Measurements from ENCODE around the gene LPP. TPM values are rescaled to one million over a fixed set of nuclear protein-coding genes. Genes with fewer than 3 reads are reported as not detected.

Gene LPP
- total RNA-seq, 2 experiments from 2014 or later: 27.5 to 31.8 TPM

DNA sequence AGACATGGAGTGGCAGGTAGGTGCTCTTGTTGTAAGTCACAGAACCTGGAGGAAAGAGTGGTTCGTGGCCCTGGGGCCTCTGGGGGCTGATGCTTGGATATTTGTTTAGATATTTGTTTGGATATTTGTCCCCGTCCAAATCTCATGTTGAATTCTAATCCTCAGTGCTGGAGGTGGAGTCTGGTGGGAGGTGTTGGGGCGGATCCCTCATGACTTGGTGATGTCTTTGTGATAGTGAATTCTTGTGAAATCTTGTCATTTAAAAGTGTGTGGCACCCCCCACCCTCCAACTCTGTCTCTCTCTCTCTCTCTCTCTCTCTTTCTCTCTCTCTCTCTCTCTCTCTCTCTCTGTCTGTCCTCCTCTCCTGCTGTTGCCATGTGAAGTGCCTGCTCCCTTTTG lies 122.4 kb downstream of the LPP start:
- H3K4me3 Mint-ChIP-seq: no peak overlapping the region
- H3K4me1 Mint-ChIP-seq (ENCODE audit: low read depth): peaks cover 23% of the 10 kb centered on the region
- peaks cover 5% of the 10 kb centered on the region for H3K36me3 Mint-ChIP-seq (ENCODE audit: low read depth)
- CTCF ChIA-PET: no interaction called here
- H3K27me3 Mint-ChIP-seq (ENCODE audit: low read depth): no peaks in the 10 kb centered on the region
- no peaks in the 10 kb centered on the region for H3K9me3 Mint-ChIP-seq
- no peak overlapping the region for H3K27ac Mint-ChIP-seq
- no peak for DNase-seq
- intact Hi-C loops (cut with micrococcal nuclease): no loop called here

DNA sequence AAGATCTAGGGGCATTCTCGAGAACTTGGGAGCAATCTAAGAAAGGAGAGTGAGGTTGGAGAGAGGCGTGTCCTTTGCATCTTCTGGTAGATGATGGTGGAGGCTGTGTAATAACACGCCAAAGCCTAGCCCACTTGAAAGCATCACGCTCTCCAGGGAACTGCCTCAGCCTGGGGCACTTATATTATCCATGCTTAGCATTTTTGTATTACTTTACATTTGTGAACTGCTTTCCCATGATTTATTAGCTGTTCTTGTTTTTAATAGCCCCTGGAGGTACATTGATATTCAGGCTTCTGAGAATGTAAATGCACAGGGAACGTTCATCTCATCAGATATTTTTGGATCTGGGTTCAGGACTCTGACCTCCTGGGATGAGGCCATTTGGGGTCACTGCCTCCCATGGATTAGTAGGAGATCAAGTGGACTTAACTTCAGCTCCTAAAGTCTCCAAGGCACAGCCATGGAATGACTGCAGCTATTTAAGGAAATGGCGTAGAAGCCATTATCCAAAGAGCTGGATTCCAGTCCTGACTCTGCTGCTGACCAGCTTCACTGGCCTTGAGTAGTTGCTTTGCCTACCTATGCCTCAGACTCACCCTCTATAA lies 124.9 kb downstream of the LPP start:
- H3K36me3 Mint-ChIP-seq (ENCODE audit: low read depth): no peaks in the 10 kb centered on the region
- intact Hi-C loops (cut with micrococcal nuclease): loop anchor here (1.0 kb wide), 2 partner anchors 109 to 531 kb away; no protein-coding TSS in a partner anchor
- peaks cover 21% of the 10 kb centered on the region for H3K4me1 Mint-ChIP-seq (ENCODE audit: low read depth)
- no peak overlapping the region for H3K4me3 Mint-ChIP-seq
- no peak for DNase-seq
- CTCF ChIA-PET: interaction anchor here (1.0 to 1.3 kb wide), 3 partner anchors 107 to 540 kb away, joined by 3 to 4 read pairs (median 3); no protein-coding TSS in a partner anchor
- H3K9me3 Mint-ChIP-seq: no peaks in the 10 kb centered on the region
- H3K27ac Mint-ChIP-seq: no peak overlapping the region
- H3K27me3 Mint-ChIP-seq (ENCODE audit: low read depth): no peaks in the 10 kb centered on the region

DNA sequence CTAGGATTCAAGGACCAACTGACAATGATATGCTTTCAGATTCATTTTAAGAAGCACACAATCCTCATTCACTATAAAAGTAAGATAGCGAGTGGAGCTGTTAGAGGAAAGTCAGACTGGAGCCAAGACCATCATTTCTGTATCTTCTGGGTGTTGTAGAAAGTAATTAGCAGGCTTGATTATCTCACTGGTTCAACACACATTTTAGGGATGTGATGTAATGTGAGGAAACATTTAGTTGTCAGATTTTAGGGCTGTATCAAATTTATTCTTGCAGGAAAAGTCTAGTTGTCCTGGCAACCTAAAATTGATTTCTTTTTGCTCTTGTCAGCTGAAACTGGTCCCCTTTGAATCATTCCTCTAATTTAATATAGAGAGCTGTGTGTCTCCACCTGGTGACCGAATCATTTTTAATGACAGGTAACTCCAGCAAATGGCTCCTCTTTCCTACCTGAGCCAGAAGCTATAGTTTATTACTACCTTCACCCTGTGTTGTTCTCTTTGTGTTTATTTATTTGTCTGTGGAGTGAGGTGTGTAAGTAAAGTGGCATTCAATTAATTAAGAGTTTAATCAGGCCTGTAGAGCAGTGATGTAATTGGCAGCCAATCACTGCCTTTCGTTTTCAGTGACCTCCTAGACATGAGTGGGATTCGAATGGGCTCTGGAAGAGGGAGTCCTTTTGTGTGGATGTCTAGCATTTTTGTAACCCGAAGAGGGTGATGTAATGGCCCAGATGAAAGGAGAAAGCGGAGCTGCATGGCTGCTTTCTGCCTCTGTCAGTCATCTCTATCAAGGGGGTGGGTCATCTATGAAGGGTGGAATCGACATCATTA lies 125.8 kb downstream of the LPP start:
- H3K27me3 Mint-ChIP-seq (ENCODE audit: low read depth): no peaks in the 10 kb centered on the region

GRCh38 chr3:188280627-188281026 lies 126.7 kb downstream of the LPP start:
- Mint-ChIP-seq H3K4me1 (ENCODE audit: low read depth) (peaks cover 38% of the 10 kb centered on the region), H3K27ac (no peak overlapping the region), H3K27me3 (ENCODE audit: low read depth) (no peaks in the 10 kb centered on the region), H3K9me3 (no peaks in the 10 kb centered on the region), H3K36me3 (ENCODE audit: low read depth) (no peaks in the 10 kb centered on the region), H3K4me3 (no peak overlapping the region)
- intact Hi-C loops (cut with micrococcal nuclease): no loop called here
- CTCF ChIA-PET: interaction anchor here (0.6 to 0.7 kb wide), 3 partner anchors 524 to 753 kb away, joined by 3 to 4 read pairs (median 3); no protein-coding TSS in a partner anchor
- DNase-seq: no peak

More for the DNA sequence above, 125.8 kb downstream of the LPP start:
- DNase-seq: no peak
- H3K4me1 Mint-ChIP-seq (ENCODE audit: low read depth): peaks cover 29% of the 10 kb centered on the region
- no peak overlapping the region for H3K4me3 Mint-ChIP-seq
- no peaks in the 10 kb centered on the region for H3K9me3 Mint-ChIP-seq
- no peaks in the 10 kb centered on the region for H3K36me3 Mint-ChIP-seq (ENCODE audit: low read depth)
- H3K27ac Mint-ChIP-seq: no peak overlapping the region
- CTCF ChIA-PET: interaction anchor here (1.2 to 1.3 kb wide), 2 partner anchors 539 to 541 kb away, joined by 3 to 4 read pairs; no protein-coding TSS in a partner anchor
- intact Hi-C loops (cut with micrococcal nuclease): loop anchor here (1.0 kb wide), 2 partner anchors 109 to 531 kb away; no protein-coding TSS in a partner anchor

DNA sequence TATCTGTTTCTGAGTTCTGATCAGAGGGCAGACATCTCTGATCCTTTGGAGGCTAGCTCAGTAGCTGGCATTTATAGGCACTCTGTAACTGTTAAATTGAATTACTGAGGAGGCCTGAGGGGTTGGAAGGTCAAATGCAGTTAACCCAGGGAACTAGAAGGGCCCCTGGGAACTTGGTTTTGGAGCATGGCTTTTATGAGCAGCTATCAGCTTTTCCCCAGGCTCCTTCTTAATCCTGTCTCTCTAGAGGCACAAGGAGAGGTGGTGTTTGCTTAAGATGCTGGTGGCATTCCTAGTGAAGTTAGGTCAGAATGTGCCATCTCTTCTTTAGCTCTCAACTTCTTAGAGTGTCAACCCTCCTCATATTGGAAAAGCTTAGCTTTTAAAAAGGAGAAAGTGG lies 128.9 kb downstream of the LPP start:
- CTCF ChIA-PET: interaction anchor here (0.5 to 5.7 kb wide), 4 partner anchors 27 to 543 kb away, joined by 3 to 22 read pairs (median 4); no protein-coding TSS in a partner anchor
- H3K4me1 Mint-ChIP-seq (ENCODE audit: low read depth): peaks cover 49% of the 10 kb centered on the region
- H3K27ac Mint-ChIP-seq: no peak overlapping the region
- intact Hi-C loops (cut with micrococcal nuclease): no loop called here
- no peak overlapping the region for H3K4me3 Mint-ChIP-seq
- H3K36me3 Mint-ChIP-seq (ENCODE audit: low read depth): no peaks in the 10 kb centered on the region
- DNase-seq: no peak
- H3K27me3 Mint-ChIP-seq (ENCODE audit: low read depth): no peaks in the 10 kb centered on the region
- H3K9me3 Mint-ChIP-seq: no peaks in the 10 kb centered on the region

DNA sequence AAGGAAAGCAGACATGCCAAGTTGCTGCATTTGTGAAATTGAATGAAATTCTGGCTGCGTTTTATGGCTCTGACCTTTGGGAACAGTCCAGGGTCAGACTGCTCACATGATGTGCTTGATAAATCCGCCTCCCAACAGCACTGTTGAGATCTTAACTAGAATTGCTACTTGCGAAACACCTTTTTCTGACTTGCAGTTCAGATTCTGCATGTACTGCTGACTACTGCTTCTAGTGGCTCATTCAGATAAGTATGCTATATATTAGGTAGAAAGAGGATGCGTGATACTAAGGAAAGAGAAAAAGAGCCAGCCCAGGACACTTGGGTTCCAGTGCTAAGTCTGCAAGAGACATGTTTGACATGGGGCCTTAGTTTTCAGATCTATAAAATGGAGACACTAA lies 129.4 kb downstream of the LPP start:
- peaks cover 49% of the 10 kb centered on the region for H3K4me1 Mint-ChIP-seq (ENCODE audit: low read depth)
- no peak overlapping the region for H3K4me3 Mint-ChIP-seq
- no peak for DNase-seq
- no peaks in the 10 kb centered on the region for H3K27me3 Mint-ChIP-seq (ENCODE audit: low read depth)
- CTCF ChIA-PET: interaction anchor here (1.2 to 5.7 kb wide), 2 partner anchors 133 to 543 kb away, joined by 3 to 22 read pairs; no protein-coding TSS in a partner anchor
- no peak overlapping the region for H3K27ac Mint-ChIP-seq
- no peaks in the 10 kb centered on the region for H3K36me3 Mint-ChIP-seq (ENCODE audit: low read depth)
- intact Hi-C loops (cut with micrococcal nuclease): no loop called here
- H3K9me3 Mint-ChIP-seq: no peaks in the 10 kb centered on the region

DNA sequence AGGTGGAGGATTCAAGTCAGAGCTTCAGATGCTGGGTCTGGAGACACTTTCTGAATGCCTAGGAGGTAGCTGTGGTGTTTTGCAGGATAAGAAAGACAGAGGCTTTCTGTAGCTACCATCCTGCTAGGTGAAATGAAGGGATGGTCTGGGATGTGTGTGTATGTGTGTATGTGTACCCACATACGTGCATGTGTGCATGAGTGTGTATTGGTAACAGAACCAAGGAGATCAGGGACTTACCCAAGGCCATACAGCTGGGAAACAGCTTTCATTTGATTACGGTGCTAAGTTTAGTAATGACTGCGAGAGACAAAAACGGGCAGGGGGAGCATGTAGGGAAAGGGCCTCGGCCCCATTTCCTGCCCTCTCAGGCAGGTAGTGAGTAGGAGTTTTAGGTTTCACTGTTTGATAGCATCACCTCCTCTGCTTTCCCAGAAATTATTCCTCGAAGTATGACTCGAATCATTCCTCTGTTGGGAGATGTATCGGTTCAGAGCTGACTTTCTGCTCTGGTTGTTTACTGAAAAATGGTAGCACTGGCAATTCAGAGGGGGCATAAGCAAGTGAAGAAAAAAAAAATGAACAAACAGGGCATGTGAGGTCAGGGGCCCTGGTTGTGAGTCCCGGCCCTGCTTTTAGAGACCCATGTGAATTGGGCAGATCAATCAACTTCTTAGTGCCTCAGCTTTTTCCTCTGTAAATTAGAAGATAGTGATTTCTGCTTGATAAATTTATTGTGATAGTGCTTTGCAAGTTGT lies 130.7 kb downstream of the LPP start:
- Mint-ChIP-seq H3K4me1 (ENCODE audit: low read depth) (peaks cover 45% of the 10 kb centered on the region), H3K4me3 (peak overlapping the region; percentile 4), H3K36me3 (ENCODE audit: low read depth) (no peaks in the 10 kb centered on the region), H3K27me3 (ENCODE audit: low read depth) (no peaks in the 10 kb centered on the region), H3K9me3 (no peaks in the 10 kb centered on the region), H3K27ac (peak overlapping the region; percentile 78)
- DNase-seq: peak; percentile 84
- intact Hi-C loops (cut with micrococcal nuclease): loop anchor here (1.0 to 2.0 kb wide), 20 partner anchors 10 to 633 kb away; partner anchors contain the start of genes BCL6 and LPP
- CTCF ChIA-PET: interaction anchor here (0.6 to 5.7 kb wide), 15 partner anchors 10 to 669 kb away, joined by 3 to 22 read pairs (median 3); no protein-coding TSS in a partner anchor

DNA sequence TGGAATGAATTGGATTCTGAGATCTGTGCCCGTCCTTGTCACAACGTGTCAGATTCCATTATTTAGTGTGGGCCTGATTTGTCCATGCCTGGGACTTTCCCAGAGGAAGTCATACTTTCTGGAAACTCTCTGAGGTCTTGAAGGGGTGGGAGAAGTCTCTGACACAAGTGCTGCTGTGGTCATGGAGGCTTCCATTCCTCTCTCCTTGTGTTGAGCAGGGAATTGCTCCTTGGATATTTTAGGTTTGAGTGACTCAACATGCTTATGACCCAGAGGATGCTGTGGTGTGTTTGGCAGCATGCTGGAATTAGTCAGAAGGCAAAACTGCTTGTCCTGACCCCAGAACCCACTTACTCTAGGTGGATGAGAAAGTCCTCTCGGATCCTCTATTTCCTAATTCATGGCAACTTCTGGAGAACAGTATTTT lies 132.1 kb downstream of the LPP start:
- CTCF ChIA-PET: interaction anchor here (1.9 to 5.7 kb wide), 2 partner anchors 31 to 546 kb away, joined by 7 to 22 read pairs; no protein-coding TSS in a partner anchor
- DNase-seq: peak; percentile 32
- no peak overlapping the region for H3K4me3 Mint-ChIP-seq
- intact Hi-C loops (cut with micrococcal nuclease): no loop called here
- H3K4me1 Mint-ChIP-seq (ENCODE audit: low read depth): peaks cover 45% of the 10 kb centered on the region
- no peaks in the 10 kb centered on the region for H3K9me3 Mint-ChIP-seq
- H3K27ac Mint-ChIP-seq: no peak overlapping the region
- peaks cover 11% of the 10 kb centered on the region for H3K36me3 Mint-ChIP-seq (ENCODE audit: low read depth)
- no peaks in the 10 kb centered on the region for H3K27me3 Mint-ChIP-seq (ENCODE audit: low read depth)

DNA sequence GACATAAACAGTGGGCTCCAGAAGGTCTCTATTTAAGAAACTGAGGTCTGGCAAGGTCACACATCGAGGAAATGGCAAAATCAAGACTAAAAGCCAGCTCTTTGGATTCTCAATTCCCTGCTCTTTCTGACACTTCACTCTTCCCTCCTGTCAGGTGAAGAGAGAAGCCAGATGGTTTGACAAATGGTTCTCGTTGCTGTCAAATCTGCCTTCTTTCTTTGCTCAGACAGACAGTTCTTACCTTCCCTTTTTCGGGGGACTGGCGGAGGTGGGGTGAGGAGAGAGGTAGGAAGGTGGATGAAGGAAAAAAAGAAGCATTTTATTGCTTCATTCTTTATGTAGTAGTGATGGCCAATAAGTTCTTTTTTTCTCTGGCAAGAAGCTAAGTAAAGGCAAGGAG lies 133.4 kb downstream of the LPP start:
- H3K9me3 Mint-ChIP-seq: no peaks in the 10 kb centered on the region
- H3K4me1 Mint-ChIP-seq (ENCODE audit: low read depth): peaks cover 52% of the 10 kb centered on the region
- no peak overlapping the region for H3K27ac Mint-ChIP-seq
- DNase-seq: no peak
- no peak overlapping the region for H3K4me3 Mint-ChIP-seq
- intact Hi-C loops (cut with micrococcal nuclease): no loop called here
- H3K27me3 Mint-ChIP-seq (ENCODE audit: low read depth): no peaks in the 10 kb centered on the region
- CTCF ChIA-PET: interaction anchor here (5.7 kb wide), 1 partner anchor 547 kb away, joined by 22 read pairs; no protein-coding TSS in a partner anchor
- peaks cover 16% of the 10 kb centered on the region for H3K36me3 Mint-ChIP-seq (ENCODE audit: low read depth)

- Mint-ChIP-seq H3K36me3 (ENCODE audit: low read depth) (peaks cover 16% of the 10 kb centered on the region), H3K27me3 (ENCODE audit: low read depth) (no peaks in the 10 kb centered on the region), H3K9me3 (no peaks in the 10 kb centered on the region), H3K4me3 (no peak overlapping the region), H3K27ac (no peak overlapping the region), H3K4me1 (ENCODE audit: low read depth) (peaks cover 51% of the 10 kb centered on the region)
- CTCF ChIA-PET: interaction anchor here (0.5 kb wide), 1 partner anchor 319 kb away, joined by 5 read pairs; no protein-coding TSS in a partner anchor
- intact Hi-C loops (cut with micrococcal nuclease): no loop called here
- DNase-seq: no peak
Observed at GRCh38 chr3:188287762-188288505, 134.0 kb downstream of the LPP start.

- no peak overlapping the region for H3K27ac Mint-ChIP-seq
- no peaks in the 10 kb centered on the region for H3K27me3 Mint-ChIP-seq (ENCODE audit: low read depth)
- no peaks in the 10 kb centered on the region for H3K9me3 Mint-ChIP-seq
- CTCF ChIA-PET: interaction anchor here (1.0 kb wide), 1 partner anchor 11 kb away, joined by 3 read pairs; no protein-coding TSS in a partner anchor
- H3K4me1 Mint-ChIP-seq (ENCODE audit: low read depth): peaks cover 62% of the 10 kb centered on the region
- H3K36me3 Mint-ChIP-seq (ENCODE audit: low read depth): peaks cover 18% of the 10 kb centered on the region
- no peak for DNase-seq
- intact Hi-C loops (cut with micrococcal nuclease): no loop called here
- H3K4me3 Mint-ChIP-seq: no peak overlapping the region
Observed at GRCh38 chr3:188292251-188292650, 138.3 kb downstream of the LPP start.

All from activated naive CD4-positive, alpha-beta T cell treated with anti-CD3 and anti-CD28 coated beads for 36 hours (primary cell).